Activated T-cell treated with anti-CD3 and anti-CD28 coated beads for 48 hours (primary cell): ENCODE data around the gene KRTAP11-1.

ENCODE experiments used
- DNase-seq: peaks from one replicate; pipeline ENCODE4 v3.0.0-alpha.2; 2020; ENCODE audit warnings: low read depth

KRTAP11-1 gene

GRCh38 chr21:30881480-30881879, at the start of gene KRTAP11-1:
Gene KRTAP11-1, minus strand, starts transcription at chr21:30881580. Its CDS starts 56 bp downstream, at chr21:30881524.
- DNase-seq: no peak

GRCh38 chr21:30924146-30924700, 42.8 kb upstream of the KRTAP11-1 start:
- DNase-seq: no peak

- DNase-seq: no peak
Observed at GRCh38 chr21:30921129-30921528, 39.7 kb upstream of the KRTAP11-1 start.

GRCh38 chr21:30917557-30917956, 36.2 kb upstream of the KRTAP11-1 start:
- no peak for DNase-seq

GRCh38 chr21:30900881-30901280, 19.5 kb upstream of the KRTAP11-1 start:
- no peak for DNase-seq

- DNase-seq: no peak
Observed at GRCh38 chr21:30882866-30883597, 1.7 kb upstream of the KRTAP11-1 start.

GRCh38 chr21:30880914-30881313, 466 bp downstream of the KRTAP11-1 start:
- DNase-seq: no peak

- no peak for DNase-seq
Observed at GRCh38 chr21:30874526-30874925, 6.9 kb downstream of the KRTAP11-1 start.

GRCh38 chr21:30847627-30848500, 33.5 kb downstream of the KRTAP11-1 start:
- no peak for DNase-seq

GRCh38 chr21:30842990-30843389, 38.4 kb downstream of the KRTAP11-1 start:
- DNase-seq: no peak

- DNase-seq: peak; percentile 29
Observed at GRCh38 chr21:30839304-30839703, 42.1 kb downstream of the KRTAP11-1 start.

- DNase-seq: no peak
Observed at GRCh38 chr21:30838536-30838935, 42.8 kb downstream of the KRTAP11-1 start.

GRCh38 chr21:30831194-30831765, 50.1 kb downstream of the KRTAP11-1 start:
- peak; percentile 28 for DNase-seq
